ENCODE data around the gene MYO1F. TPM values are rescaled to one million over a fixed set of nuclear protein-coding genes. Genes with fewer than 3 reads are reported as not detected.

Gene MYO1F
- total and polyA plus RNA-seq, 2 donors (not counting 1 experiment from before 2014, with no cell fraction given), result 76.3 to 126 TPM

DNA sequence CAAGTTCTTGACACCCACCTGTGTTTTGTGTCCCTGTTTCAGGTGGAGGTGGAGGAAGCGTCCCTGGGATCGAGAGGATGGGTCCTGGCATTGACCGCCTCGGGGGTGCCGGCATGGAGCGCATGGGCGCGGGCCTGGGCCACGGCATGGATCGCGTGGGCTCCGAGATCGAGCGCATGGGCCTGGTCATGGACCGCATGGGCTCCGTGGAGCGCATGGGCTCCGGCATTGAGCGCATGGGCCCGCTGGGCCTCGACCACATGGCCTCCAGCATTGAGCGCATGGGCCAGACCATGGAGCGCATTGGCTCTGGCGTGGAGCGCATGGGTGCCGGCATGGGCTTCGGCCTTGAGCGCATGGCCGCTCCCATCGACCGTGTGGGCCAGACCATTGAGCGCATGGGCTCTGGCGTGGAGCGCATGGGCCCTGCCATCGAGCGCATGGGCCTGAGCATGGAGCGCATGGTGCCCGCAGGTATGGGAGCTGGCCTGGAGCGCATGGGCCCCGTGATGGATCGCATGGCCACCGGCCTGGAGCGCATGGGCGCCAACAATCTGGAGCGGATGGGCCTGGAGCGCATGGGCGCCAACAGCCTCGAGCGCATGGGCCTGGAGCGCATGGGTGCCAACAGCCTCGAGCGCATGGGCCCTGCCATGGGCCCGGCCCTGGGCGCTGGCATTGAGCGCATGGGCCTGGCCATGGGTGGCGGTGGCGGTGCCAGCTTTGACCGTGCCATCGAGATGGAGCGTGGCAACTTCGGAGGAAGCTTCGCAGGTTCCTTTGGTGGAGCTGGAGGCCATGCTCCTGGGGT is 91.5 kb downstream of the MYO1F start:
- H3K27ac Mint-ChIP-seq, result peak overlapping the region; percentile 77
- H3K27ac ChIP-seq (ENCODE audit: low read length in 2 of 2), result no peak overlapping the region
- ATAC-seq (ENCODE audit: low read depth) (no peak), DNase-seq (no peak)
- no peak overlapping the region for H3K9ac ChIP-seq (ENCODE audit: low read length)
- WGBS (ENCODE audit: insufficient coverage), result 99% methylated on average over 62 of the region's 62 CpGs
- H3K4me1 Mint-ChIP-seq, result peaks cover 26% of the 10 kb centered on the region
- ChIA-PET CTCF (interaction anchor here (1.6 to 1.9 kb wide), 2 partner anchors 20 to 95 kb away, joined by 6 to 11 read pairs; no protein-coding TSS in a partner anchor), POLR2A (interaction anchor here (0.7 to 0.9 kb wide), 2 partner anchors 28 to 1748 kb away, joined by 3 to 4 read pairs; no protein-coding TSS in a partner anchor)
- H2AFZ ChIP-seq (ENCODE audit: insufficient read depth, low read depth, low read length, poor library complexity, severe bottlenecking), result no peak overlapping the region
- no peak overlapping the region for H3K4me3 ChIP-seq (ENCODE audit: control extremely low read depth in 1 of 5, extremely low read depth in 1 of 5, insufficient read depth in 1 of 5, low read depth in 2 of 5, low read length in 4 of 5)
- H3K27me3 Mint-ChIP-seq, result no peaks in the 10 kb centered on the region
- no peak overlapping the region for H3K4me2 ChIP-seq (replicated peaks; ENCODE audit: low read depth, low read length, poor library complexity, severe bottlenecking)
- no peaks in the 10 kb centered on the region for H3K9me3 Mint-ChIP-seq (ENCODE audit: insufficient read depth)
- H3K27me3 ChIP-seq (replicated peaks in 1 of 4; ENCODE audit: control extremely low read depth in 1 of 4, control insufficient read depth in 3 of 4, insufficient read depth in 4 of 4, low read length in 3 of 4), result no peaks in the 10 kb centered on the region
- peaks cover 0 to 3% (median 0%) of the 10 kb centered on the region in 3 donors for H3K9me3 ChIP-seq (ENCODE audit: control extremely low read depth in 1 of 3, control insufficient read depth in 2 of 3, insufficient read depth in 1 of 3, low read length in 2 of 3)
- H3K4me1 ChIP-seq (ENCODE audit: control insufficient read depth in 2 of 2, insufficient read depth in 2 of 2, low read length in 2 of 2), result peaks cover 11 to 21% of the 10 kb centered on the region in 2 donors
- peaks cover 71% of the 10 kb centered on the region for H4K20me1 ChIP-seq (ENCODE audit: control insufficient read depth, insufficient read depth, low read length, poor library complexity, severe bottlenecking)
- TF ChIP-seq, protein P1, sequence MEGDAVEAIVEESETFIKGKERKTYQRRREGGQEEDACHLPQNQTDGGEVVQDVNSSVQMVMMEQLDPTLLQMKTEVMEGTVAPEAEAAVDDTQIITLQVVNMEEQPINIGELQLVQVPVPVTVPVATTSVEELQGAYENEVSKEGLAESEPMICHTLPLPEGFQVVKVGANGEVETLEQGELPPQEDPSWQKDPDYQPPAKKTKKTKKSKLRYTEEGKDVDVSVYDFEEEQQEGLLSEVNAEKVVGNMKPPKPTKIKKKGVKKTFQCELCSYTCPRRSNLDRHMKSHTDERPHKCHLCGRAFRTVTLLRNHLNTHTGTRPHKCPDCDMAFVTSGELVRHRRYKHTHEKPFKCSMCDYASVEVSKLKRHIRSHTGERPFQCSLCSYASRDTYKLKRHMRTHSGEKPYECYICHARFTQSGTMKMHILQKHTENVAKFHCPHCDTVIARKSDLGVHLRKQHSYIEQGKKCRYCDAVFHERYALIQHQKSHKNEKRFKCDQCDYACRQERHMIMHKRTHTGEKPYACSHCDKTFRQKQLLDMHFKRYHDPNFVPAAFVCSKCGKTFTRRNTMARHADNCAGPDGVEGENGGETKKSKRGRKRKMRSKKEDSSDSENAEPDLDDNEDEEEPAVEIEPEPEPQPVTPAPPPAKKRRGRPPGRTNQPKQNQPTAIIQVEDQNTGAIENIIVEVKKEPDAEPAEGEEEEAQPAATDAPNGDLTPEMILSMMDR (IDR thresholded peaks at IDR 0.05), result no peak
- TF ChIP-seq EZH2 (IDR thresholded peaks at IDR 0.05; ENCODE audit: borderline replicate concordance, insufficient read depth, low read depth, low read length, poor library complexity, severe bottlenecking), result no peak
- intact Hi-C loops (cut with micrococcal nuclease), result no loop called here
- no peak overlapping the region for H3K4me3 Mint-ChIP-seq
- H3K36me3 ChIP-seq (replicated peaks in 1 of 2; ENCODE audit: control extremely low read depth in 1 of 2, control insufficient read depth in 1 of 2, extremely low read depth in 1 of 2, insufficient read depth in 2 of 2, low read length in 1 of 2), result peaks cover 0 to 80% of the 10 kb centered on the region in 2 experiments
- peaks cover 56% of the 10 kb centered on the region for H3K79me2 ChIP-seq (ENCODE audit: control insufficient read depth, insufficient read depth, low read length)

Measured in B cell (primary cell).